Kidney glomerular epithelial cell (primary cell): ENCODE data around the gene RPL35.
A peak's percentile ranks its signal among the peaks of the same experiment; 100 is the strongest.
"Not testable (repeated sequence)": the region's sequence is repeated elsewhere in the genome, so short reads cannot be mapped to it uniquely, and the experiment has no call there.

Source experiments
- DNase-seq: peaks from one replicate; lab custom pipeline; 2025; lab: John Stamatoyannopoulos, UW

The RPL35 gene

DNA sequence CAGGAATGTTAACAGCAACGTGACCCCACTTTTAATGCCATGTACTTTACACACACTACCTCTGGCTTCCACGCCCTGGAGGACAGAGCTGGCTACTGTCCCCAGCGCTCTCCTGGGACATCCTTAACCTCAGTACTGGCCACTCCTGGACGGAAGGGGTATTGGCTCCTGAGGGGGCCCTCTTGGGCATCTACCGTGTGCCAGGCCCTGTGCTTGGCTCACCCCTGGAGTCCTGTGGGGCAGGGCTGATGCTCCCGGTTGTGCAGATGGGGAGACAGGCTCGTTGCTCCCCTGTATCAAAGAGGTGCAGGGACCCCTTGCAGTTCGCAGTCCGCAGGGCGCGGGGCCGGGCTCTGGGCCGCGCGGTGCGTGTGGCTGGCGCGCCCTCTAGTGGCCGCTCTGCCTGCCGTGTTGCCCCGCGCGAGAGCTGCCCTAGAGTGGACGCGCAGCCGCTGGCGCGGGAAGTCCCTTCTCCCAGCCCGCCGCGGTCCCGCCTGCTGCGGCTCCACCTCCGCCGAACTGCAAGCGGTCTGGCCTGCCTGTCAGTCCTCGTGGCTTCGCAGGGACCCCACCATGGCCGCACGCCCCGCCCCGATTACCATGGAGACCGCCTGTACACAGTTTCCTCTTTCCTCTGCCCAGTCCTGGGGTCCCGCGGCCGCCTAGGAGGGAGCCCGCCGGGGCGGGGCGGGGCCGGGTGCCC is 8.8 kb downstream of the RPL35 start, which contains the start of gene WDR38:
Gene WDR38, plus strand, starts transcription at position 632 of the 703 bp plus-strand sequence. CDS start 72 bp downstream, outside the sequence.
- peak; percentile 57 for DNase-seq

DNA sequence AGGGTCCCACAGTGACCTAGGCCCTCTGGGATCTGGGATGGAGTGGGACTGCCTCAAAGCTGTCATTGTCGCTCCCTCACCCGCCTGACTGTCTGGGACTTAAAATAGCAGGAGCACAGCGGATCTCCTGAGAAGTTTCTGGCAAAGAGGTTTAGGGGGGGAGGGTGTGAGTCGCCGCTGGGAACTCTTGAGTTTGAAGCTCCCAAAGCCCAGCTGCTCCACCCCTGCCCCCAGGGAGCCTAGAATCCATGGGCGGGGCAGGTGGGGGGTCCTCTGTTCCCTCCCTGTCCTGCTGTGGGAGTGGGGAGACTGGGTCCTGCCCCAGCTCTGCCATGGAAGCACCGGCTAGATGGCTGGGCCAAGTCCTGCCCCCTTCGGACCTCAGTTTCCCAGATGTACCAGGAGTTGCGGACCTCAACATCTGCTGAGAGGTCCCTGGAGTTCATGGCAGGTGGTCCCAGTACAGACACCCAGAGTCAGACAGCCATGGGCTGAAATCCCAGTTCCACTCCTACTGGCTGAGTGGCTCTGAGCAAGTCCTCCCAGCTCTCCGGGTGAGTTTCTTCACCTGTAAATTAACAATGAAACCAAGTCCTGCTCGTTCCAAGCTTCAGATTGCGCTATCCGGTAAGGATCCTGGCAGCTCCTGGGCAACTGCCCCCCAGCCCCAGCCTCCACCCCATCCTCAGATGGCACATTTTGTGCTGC is 9.5 kb downstream of the RPL35 start:
- no peak for DNase-seq

DNA sequence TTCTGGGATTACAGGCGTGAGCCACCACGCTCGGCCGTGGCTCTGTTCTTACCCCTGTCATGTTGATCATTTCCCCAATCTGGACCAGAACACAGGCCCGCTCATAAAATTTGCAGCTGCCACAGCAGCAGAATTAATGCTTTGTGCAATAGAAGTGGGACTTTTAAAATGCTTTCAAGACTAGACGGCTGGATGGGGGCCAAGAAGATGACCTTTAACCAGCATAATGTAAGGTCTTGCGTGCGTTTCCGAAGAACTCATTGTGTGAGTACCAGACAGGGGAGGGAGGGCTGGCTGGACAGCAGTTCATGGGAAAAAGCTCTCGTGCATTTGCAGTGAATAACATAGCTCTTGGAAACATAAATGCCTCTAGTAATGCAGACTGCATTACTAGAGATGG is 12.0 kb downstream of the RPL35 start:
- no peak for DNase-seq

DNA sequence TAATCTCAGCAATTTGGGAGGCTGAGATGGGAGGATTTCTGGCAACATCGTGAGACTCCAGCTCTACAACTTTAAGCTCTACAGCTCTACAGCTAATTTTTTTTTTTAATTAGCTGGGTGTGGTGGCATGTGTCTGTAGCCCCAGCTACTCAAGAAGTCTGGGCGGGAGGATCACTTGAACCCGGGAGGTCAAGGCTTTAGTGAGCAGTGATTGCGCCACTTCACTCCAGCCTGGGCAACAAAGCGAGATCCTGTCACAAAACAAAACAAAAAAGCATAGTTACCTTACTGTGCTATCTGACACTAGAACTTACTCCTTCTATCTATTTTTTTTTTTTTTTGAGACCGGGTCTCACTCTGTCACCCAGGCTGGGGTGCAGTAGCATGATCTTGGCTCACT is 14.8 kb downstream of the RPL35 start:
- DNase-seq, result no peak

DNA sequence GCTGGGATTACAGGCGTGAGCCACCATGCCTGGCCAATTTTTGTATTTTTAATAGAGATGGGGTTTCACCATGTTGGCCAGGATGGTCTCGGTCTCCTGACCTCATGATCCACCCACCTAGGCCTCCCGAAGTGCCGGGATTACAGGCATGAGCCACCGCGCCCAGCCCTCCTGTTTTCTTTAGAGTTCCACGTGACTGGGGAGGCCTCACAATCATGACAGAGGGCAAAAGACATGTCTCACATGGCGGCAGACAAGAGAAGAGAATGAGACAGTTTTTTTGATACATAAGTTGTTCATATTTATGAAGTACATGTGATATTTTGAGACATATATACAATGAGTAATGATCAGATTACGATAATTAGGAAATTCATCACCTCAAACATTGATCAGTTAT is 15.3 kb downstream of the RPL35 start:
- DNase-seq, result not testable (repeated sequence)

DNA sequence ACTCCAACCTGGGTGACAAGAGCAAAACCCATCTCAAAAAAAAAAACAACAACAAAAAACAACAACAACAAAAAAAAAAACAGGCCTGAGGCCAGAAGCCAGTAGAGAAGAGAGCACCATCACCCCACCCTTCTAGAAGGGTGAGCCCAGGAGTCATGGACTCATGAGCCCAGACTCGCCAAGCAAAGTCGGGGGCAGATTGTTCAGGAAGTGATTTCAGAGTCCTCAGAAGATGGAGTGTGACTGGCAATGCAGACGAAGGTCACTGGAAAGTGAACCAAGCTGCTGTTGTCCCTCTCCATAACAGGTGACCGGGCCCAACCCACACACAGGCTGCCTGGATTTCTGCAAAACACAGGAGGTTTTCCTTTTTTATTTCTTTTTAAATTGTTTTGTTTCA is 17.5 kb downstream of the RPL35 start:
- DNase-seq, result no peak

DNA sequence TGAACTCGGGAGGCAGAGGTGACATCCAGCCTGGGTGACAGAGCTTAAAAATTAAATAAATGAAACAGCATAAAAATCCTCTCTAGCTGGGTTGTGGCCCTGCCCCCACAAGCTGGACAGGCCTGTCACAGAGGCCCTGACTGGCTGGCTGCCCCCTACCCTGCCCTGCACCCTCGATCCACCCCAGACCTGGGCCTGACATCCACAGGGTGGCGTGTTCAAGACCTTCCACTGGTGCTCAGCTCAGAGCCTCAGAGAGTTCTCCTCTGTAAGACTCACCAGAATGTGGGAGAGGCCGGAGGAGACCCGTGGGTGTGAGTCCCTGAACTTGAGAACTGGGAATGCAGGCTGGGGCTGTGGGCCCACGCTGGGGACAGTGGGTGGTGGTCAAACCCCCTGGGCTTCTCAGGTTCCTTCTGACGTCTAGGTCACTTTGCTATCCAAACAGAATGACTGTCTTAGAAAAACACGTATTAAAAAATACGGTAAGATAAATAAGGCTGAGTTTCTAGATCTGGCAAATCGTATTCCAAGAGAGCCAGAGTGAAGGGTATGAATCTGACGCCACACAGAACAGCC is 18.2 kb downstream of the RPL35 start:
- no peak for DNase-seq

DNA sequence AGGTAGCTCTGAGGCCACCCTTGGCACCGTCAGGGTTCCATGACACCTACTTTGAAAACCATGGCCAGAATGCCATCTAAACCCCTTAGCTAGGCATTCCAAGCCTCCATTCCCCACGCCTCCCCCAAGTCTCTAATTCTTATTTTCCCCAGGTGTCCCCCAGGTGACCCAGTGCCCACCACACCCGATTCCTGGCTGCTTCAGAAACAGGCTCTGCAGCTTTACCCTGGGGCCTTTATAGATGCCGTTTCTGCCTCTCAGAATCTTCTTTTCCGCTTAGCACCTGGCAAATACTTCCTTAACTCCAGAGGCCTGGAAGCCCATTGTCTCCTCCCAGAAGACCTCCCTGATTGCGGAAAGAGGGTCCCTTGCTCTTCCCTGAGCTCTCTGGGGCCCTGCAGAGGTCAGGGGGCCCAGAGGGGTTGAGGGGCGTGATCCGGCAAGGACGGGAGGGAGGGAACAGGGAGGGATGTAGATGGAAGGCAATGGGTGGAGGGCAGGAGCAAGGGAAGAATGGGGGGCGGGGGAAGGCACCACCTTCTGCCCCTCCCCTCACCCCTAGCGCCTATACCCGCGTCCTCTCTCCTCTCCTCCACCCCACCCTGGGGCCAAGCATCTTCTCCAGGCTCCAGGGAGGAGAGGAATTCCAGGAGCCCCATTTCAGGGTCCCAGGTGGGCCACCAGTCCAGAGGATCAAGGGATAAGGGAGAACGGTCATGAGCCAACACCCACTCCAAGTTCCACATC is 20.5 kb downstream of the RPL35 start:
- no peak for DNase-seq

DNA sequence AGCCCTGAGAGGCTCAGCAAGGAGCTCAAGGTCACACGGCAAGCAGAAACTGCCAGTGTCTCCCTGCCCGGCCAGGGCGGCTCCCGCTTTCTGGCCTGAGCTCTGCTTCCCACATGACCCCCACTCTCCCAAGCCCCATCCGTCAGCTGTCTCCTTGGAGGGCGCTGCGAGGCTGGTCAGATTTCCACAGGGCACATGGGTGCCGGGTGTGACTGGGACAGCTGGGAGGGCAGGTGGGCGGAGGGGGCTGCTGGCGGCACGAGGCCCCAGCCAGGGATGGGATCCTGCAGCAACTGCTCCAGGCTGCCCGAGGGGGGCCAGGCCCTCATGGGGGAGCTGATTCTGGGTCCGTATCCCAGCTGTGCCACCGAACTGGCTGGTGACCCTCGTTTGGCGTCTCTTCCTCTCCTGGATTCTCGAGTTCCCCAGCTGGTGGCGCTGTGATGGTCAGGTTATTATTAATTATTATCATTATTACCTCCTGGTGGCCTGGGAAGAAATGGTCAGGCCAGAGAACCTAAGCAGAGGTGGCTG is 21.4 kb downstream of the RPL35 start:
- no peak for DNase-seq

DNA sequence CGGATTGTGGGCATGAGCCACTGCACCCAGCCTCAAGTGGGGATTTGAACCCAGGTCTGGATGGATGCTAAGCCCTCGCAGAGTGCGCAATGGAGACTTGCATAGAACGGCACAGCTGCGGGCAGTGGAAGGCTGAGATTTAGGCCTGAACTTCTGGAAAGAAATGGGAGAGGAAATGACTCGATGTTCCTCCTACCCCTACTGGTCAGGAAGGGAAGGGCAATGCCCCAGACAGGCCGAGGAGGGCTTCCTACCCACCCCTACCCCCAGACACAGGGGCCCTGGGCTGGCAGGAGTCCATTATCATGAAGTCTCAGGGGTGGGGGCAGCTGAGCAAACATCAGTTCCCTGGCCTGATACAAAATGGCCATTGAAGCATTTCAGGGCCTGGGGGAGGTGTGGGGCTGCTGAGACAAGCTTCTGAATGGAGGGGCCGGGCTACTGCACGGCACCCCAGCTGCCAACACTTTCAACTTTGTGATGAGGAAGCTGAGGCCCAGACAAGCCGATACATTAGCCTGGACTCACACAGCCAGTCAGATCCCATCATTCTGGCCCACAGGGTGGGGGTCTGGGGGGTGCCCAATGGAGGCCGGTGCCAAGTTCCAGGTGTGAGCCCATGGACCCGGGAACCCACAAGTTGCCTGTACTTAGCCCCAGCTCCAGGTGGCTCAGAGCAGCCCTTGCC is 22.0 kb downstream of the RPL35 start:
- no peak for DNase-seq

DNA sequence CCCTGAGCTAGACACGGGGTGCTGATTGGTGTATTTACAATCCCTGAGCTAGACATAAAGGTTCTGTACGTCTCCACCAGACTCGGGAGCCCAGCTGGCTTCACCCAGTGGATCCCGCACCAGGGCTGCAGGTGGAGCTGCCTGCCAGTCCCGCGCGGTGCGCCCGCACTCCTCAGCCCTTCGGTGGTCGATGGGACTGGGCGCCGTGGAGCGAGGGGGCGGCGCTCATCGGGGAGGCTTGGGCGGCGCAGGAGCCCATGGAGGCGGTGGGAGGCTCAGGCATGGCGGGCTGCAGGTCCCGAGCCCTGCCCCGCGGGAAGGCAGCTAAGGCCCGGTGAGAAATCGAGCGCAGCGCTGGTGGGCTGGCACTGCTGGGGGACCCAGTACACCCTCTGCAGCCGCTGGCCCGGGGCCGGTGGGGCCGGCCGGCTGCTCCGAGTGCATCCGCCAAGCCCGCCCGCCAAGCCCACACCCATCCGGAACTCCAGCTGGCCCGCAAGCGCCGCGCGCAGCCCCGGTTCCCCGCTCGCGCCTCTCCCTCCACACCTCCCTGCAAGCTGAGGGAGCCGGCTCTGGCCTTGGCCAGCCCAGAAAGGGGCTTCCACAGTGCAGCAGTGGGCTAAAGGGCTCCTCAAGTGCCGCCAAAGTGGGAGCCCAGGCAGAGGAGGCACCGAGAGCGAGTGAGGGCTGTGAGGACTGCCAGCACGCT is 23.0 kb downstream of the RPL35 start:
- not testable (repeated sequence) for DNase-seq

DNA sequence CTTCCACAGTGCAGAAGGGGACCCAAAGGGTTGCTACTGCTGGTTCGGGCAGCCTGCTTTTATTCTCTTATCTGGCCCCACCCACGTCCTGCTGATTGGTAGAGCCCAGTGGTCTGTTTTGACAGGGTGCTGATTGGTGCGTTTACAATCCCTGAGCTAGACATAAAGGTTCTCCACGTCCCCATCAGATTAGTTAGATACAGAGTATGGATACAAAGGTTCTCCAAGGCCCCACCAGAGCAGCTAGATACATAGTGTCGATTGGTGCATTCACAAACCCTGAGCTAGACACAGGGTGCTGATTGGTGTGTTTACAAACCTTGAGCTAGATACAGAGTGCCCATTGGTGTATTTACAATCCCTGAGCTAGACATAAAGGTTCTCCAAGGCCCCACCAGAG is 23.6 kb downstream of the RPL35 start:
- not testable (repeated sequence) for DNase-seq

DNA sequence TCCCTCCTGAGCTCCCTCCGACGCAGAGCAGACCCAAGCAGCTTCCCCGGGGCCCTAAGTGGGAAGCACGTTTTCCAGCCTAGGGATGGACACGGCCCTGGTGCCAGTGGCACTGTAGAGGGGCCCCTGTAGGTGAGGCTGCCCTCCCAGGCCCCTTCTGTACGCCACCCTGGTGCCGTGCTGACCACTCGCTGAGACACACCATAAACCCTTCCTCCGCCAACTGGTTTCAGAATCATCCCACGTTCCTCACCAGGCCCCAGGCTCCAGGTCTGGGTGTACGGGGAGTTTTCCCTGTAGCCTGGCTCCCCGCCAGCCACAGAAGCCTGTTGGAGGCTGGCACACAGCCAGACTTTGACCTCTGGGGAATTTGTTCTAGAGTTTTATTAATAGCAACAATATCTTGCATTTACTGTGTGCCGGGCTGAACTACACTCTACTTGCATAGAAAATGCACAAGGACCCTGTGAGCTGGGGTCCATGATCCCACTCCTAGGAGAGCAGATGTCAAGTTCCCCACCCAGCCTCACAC is 26.7 kb downstream of the RPL35 start:
- peak; percentile 59 for DNase-seq

DNA sequence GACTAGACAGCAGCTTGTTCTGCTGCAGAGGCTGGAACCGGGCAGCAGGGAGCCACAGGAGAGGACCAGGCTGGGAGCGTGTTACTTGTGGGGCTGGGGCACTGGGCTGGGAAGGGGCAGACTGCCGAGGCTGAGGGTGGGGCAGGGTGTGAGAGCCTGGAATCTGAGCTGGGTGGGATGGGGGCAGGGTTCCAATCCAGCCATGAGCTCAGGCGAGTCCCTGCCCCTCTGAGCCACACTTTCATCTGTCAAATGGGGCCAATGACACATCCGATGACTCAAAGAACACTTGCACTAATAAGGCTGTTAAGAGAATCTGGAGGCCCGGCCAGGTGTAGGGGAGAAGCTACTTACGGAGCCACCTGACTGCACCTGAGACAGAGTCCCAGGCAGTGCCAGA is 27.2 kb downstream of the RPL35 start:
- DNase-seq, result no peak

DNA sequence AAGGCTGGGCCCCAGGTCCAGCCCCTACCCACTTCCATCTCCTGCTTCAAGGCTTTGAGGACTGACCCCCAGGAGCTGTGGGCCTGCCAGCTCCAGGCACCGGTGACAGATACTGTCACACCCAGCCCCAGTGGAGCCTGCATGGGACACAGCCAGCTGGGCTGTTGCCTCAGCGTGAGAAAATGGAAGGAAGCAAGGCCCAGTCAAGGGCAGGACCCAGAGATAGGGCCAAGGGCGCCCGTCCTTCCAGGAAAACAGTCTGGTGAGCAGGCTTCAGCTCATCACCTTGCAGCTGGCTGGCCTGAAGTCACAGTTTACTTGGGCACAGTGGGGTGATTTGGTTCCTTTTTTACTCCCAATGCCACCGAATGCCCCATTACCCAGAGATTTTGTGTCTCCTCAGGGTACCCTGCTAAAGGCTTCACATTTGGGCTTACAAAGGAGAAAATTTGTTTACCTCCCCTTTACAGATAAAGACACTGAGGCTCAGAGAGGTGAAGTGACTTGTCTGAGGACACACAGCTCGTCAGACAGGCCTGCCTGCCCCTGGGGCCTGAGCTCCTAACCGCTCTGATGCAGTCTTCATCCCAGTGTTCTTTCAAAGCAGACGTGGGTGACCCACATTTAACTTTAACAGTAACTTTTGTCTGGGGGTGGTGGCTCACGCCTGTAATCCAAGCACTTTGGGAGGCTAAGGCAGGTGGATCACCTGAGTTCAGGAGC is 30.0 kb downstream of the RPL35 start:
- no peak for DNase-seq

DNA sequence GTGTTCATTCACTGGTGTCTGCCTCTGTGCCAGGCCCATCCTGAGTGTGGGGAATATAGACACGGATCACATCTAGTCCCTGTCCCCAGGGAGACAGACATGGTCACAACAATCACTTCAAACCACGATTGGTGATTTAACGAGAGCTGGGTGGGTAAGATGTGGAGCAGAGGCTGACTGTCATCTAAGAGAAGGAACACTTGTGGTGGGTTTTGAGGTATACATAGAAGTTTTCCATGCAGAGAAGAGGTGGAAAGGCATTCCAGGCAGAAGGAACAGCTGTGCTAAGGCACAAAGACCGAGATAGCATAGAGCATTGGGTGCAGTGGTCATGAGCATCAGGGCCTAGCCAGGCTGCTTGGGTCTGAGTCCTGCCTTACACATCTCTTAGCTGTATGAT is 31.2 kb downstream of the RPL35 start:
- DNase-seq, result no peak

DNA sequence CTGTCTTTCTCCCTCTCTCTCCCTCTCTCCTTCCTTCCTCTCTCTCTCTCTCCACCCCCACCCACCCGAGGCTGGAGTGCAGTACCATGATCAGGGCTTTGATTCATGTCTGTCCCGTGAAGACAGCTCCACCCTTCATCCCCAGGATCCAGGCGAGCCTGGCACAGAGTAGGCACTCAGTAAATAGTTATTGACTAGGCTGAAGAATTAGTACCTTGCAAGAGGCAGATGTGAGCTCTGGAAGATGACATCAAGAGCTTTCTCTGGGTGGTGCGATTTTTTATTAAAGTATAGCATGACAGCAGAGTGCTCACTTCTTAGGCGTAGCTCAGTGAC is 32.5 kb downstream of the RPL35 start:
- DNase-seq, result no peak

DNA sequence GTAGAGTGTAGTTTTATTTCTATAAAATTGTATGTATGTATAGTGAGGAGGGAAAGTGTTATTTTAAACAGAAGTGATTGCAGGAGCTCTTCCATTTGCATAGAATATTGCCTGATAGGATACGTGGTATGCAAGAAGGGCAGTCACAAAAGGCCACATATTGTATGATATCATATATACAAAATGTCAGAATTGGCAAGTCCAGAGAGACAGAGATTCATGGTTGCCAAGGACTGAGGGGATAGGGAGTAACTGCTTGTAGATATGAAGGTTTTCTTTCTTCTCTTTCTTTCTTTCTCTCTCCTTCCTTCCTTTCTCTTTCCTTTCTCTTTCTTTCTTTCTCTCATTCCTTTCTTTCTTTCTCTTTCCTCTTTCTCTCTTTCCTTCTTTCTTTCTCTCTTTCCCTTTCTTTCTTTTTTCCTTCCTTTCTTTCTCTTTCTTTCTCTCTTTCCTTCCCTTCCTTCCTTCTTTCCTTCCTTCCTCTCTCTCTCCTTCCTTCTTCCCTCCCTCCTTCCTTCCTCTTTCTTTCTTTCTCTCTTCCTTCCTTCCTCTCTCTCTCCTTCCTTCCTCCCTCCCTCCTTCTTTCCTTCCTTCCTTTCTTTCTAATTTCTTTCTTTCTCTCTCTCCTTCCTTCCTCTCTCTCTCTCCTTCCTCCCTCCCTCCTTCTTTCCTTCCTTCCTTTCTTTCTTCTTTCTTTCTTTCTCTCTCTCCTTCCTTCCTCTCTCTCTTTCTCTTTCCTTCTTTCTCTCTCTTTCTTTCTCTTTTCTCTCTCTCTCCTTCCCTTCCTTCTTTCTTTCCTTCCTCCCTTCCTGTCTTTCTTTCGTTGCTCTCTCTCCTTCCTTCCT is 33.0 kb downstream of the RPL35 start:
- DNase-seq, result no peak
